ENCODE results near the gene PPP2R2B.

- TF ChIP-seq, protein P1, sequence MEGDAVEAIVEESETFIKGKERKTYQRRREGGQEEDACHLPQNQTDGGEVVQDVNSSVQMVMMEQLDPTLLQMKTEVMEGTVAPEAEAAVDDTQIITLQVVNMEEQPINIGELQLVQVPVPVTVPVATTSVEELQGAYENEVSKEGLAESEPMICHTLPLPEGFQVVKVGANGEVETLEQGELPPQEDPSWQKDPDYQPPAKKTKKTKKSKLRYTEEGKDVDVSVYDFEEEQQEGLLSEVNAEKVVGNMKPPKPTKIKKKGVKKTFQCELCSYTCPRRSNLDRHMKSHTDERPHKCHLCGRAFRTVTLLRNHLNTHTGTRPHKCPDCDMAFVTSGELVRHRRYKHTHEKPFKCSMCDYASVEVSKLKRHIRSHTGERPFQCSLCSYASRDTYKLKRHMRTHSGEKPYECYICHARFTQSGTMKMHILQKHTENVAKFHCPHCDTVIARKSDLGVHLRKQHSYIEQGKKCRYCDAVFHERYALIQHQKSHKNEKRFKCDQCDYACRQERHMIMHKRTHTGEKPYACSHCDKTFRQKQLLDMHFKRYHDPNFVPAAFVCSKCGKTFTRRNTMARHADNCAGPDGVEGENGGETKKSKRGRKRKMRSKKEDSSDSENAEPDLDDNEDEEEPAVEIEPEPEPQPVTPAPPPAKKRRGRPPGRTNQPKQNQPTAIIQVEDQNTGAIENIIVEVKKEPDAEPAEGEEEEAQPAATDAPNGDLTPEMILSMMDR (optimal IDR thresholded peaks at IDR 0.05 in 1 of 3, IDR thresholded peaks at IDR 0.05 in 1 of 3, conservative IDR thresholded peaks at IDR 0.05 in 1 of 3; ENCODE audit: extremely low read depth in 1 of 3, insufficient read depth in 2 of 3, low read length in 3 of 3) = no peak
- no peak for TF ChIP-seq EZH2 (IDR thresholded peaks at IDR 0.05; ENCODE audit: low read length)
Measured at GRCh38 chr5:146802945-146803522, 75.5 kb downstream of the PPP2R2B start.
